CD4-positive, alpha-beta T cell treated with Interferon gamma for 1 hour (primary cell): ENCODE data around the gene PHF13.
"Not testable (repeated sequence)": the region's sequence is repeated elsewhere in the genome, so short reads cannot be mapped to it uniquely, and the experiment has no call there.

Source experiments
- DNase-seq: peaks from one replicate; pipeline ENCODE4 v3.0.0-alpha.2; 2020

PHF13 gene

GRCh38 chr1:6632588-6633514 lies 19.3 kb downstream of the PHF13 start:
- DNase-seq: no peak

GRCh38 chr1:6634371-6635052 lies 21.0 kb downstream of the PHF13 start:
- peak; percentile 27 for DNase-seq

- DNase-seq: no peak
These were observed 21.8 kb downstream of the PHF13 start for GRCh38 chr1:6635161-6635909.

GRCh38 chr1:6635910-6636760 lies 22.6 kb downstream of the PHF13 start:
- no peak for DNase-seq

GRCh38 chr1:6636778-6637177 lies 23.2 kb downstream of the PHF13 start:
- DNase-seq: not testable (repeated sequence)

GRCh38 chr1:6637770-6638169 lies 24.2 kb downstream of the PHF13 start:
- no peak for DNase-seq

GRCh38 chr1:6638226-6638625 lies 24.7 kb downstream of the PHF13 start:
- no peak for DNase-seq

GRCh38 chr1:6640867-6641266 lies 27.3 kb downstream of the PHF13 start:
- DNase-seq: not testable (repeated sequence)

- DNase-seq: no peak
These were observed 31.5 kb downstream of the PHF13 start for GRCh38 chr1:6645018-6645417.

- DNase-seq: peak; percentile 25
These were observed 33.1 kb downstream of the PHF13 start for GRCh38 chr1:6646499-6647148.

- DNase-seq: no peak
These were observed 35.0 kb downstream of the PHF13 start for GRCh38 chr1:6648556-6648955.

- no peak for DNase-seq
These were observed 38.4 kb downstream of the PHF13 start for GRCh38 chr1:6651909-6652308.

- DNase-seq: no peak
These were observed 39.5 kb downstream of the PHF13 start for GRCh38 chr1:6652986-6653385.

GRCh38 chr1:6653436-6654290 lies 40.1 kb downstream of the PHF13 start:
- DNase-seq: no peak

GRCh38 chr1:6657138-6657537 lies 43.6 kb downstream of the PHF13 start:
- no peak for DNase-seq

GRCh38 chr1:6658359-6659060 lies 45.0 kb downstream of the PHF13 start:
- no peak for DNase-seq

GRCh38 chr1:6660415-6661049 lies 47.0 kb downstream of the PHF13 start:
- DNase-seq: no peak

- DNase-seq: not testable (repeated sequence)
These were observed 48.9 kb downstream of the PHF13 start for GRCh38 chr1:6662468-6662867.

- no peak for DNase-seq
These were observed 53.2 kb downstream of the PHF13 start for GRCh38 chr1:6666696-6667095.

GRCh38 chr1:6667139-6667538 lies 53.6 kb downstream of the PHF13 start:
- no peak for DNase-seq
